Esophagus squamous epithelium (tissue), 4 donors: ENCODE measurements around the gene MTX3.

Experiments
- POLR2A ChIP-seq, 4 donors: fragments of 450-650 bp; IDR thresholded peaks; one replicate each; pipeline ENCODE4 v1.6.1; 2017; ENCODE audit warnings: antibody characterized with exemption in 4 of 4, mild to moderate bottlenecking in 4 of 4, moderate library complexity in 3 of 4
- TF ChIP-seq, protein P1 (sequence below), 6 experiments: fragments of 450-650 bp in 4 of 6; fragments of 200-600 bp in 2 of 6; sonication (generic) in 2 of 6; IDR thresholded peaks; one replicate each; pipeline ENCODE4 v1.5.1; 2016 to 2019; ENCODE audit warnings: antibody characterized with exemption in 6 of 6, mild to moderate bottlenecking in 4 of 6, moderate library complexity in 4 of 6

GRCh38 chr5:79932510-79933504 lies 58.3 kb downstream of the MTX3 start:
- TF ChIP-seq, protein P1, sequence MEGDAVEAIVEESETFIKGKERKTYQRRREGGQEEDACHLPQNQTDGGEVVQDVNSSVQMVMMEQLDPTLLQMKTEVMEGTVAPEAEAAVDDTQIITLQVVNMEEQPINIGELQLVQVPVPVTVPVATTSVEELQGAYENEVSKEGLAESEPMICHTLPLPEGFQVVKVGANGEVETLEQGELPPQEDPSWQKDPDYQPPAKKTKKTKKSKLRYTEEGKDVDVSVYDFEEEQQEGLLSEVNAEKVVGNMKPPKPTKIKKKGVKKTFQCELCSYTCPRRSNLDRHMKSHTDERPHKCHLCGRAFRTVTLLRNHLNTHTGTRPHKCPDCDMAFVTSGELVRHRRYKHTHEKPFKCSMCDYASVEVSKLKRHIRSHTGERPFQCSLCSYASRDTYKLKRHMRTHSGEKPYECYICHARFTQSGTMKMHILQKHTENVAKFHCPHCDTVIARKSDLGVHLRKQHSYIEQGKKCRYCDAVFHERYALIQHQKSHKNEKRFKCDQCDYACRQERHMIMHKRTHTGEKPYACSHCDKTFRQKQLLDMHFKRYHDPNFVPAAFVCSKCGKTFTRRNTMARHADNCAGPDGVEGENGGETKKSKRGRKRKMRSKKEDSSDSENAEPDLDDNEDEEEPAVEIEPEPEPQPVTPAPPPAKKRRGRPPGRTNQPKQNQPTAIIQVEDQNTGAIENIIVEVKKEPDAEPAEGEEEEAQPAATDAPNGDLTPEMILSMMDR (IDR thresholded peaks at IDR 0.05): no peak
- no peak for TF ChIP-seq POLR2A (IDR thresholded peaks at IDR 0.05)
